Hepatocyte (in vitro differentiated cells): ENCODE data around the gene SPATS1. TPM values are rescaled to one million over a fixed set of nuclear protein-coding genes. Genes with fewer than 3 reads are reported as not detected.

Experiments
- DNase-seq: peaks from one replicate; pipeline ENCODE4 v3.0.0-alpha.2; 2016; ENCODE audit warnings: low spot score
- H2AFZ ChIP-seq: fragments of 200-600 bp; sonication (generic); 2 replicates; pipeline ENCODE4 v1.6.0; 2016; ENCODE audit warnings: antibody characterized with exemption, mild to moderate bottlenecking
- H3K27ac ChIP-seq: fragments of 200-600 bp; sonication (generic); 2 replicates; pipeline ENCODE4 v1.5.1; 2016; ENCODE audit warnings: mild to moderate bottlenecking
- H3K27me3 ChIP-seq: fragments of 200-600 bp; sonication (generic); 2 replicates; pipeline ENCODE4 v1.6.1; 2016
- H3K36me3 ChIP-seq: fragments of 200-600 bp; sonication (generic); replicated peaks from 2 replicates; pipeline ENCODE4 v1.5.1; 2016; ENCODE audit warnings: low read depth; ENCODE audit not compliant: insufficient read depth
- H3K4me1 ChIP-seq: fragments of 200-600 bp; sonication (generic); 2 replicates; pipeline ENCODE4 v1.5.1; 2016; ENCODE audit warnings: mild to moderate bottlenecking, moderate library complexity; ENCODE audit not compliant: insufficient read depth
- H3K4me2 ChIP-seq: fragments of 200-600 bp; sonication (generic); 2 replicates; pipeline ENCODE4 v1.6.0; 2016
- H3K4me3 ChIP-seq: fragments of 200-600 bp; sonication (generic); 2 replicates; pipeline ENCODE4 v1.5.1; 2016; ENCODE audit warnings: mild to moderate bottlenecking
- H3K79me2 ChIP-seq: fragments of 200-600 bp; sonication (generic); 2 replicates; pipeline ENCODE4 v1.6.0; 2017; ENCODE audit warnings: mild to moderate bottlenecking
- H3K9me2 ChIP-seq: fragments of 200-600 bp; sonication (generic); replicated peaks from 2 replicates; pipeline ENCODE4 v1.6.0; 2017; ENCODE audit warnings: mild to moderate bottlenecking; ENCODE audit not compliant: insufficient read depth
- H3K9me3 ChIP-seq: fragments of 200-600 bp; sonication (generic); 2 replicates; pipeline ENCODE4 v1.5.1; 2016; ENCODE audit warnings: low read depth, mild to moderate bottlenecking
- H4K20me1 ChIP-seq: fragments of 200-600 bp; sonication (generic); 2 replicates; pipeline ENCODE4 v1.6.0; 2016; ENCODE audit warnings: mild to moderate bottlenecking; ENCODE audit not compliant: insufficient read depth, poor library complexity, severe bottlenecking
- CTCF ChIP-seq: fragments of 200-600 bp; sonication (generic); IDR thresholded peaks from 2 replicates; pipeline ENCODE4 v1.5.1; 2016; ENCODE audit warnings: antibody characterized with exemption, mild to moderate bottlenecking; ENCODE audit not compliant: poor library complexity
- EZH2 ChIP-seq: fragments of 200-600 bp; sonication (generic); IDR thresholded peaks from 2 replicates; pipeline ENCODE4 v1.6.1; 2016; ENCODE audit warnings: antibody characterized with exemption, mild to moderate bottlenecking, borderline replicate concordance
- EZH2phosphoT487 ChIP-seq: fragments of 200-600 bp; sonication (generic); IDR thresholded peaks from one replicate; pipeline ENCODE4 v1.6.1; 2018; ENCODE audit warnings: antibody characterized with exemption, mild to moderate bottlenecking, low read depth, moderate library complexity; ENCODE audit not compliant: unreplicated experiment, severe bottlenecking
- WGBS: methylation state at CpG from one replicate; pipeline ENCODE4 v1.1.6; 2016; ENCODE audit warnings: low lambda C conversion rate; ENCODE audit errors: missing lambda C conversion rate; 5-methylcytosine and 5-hydroxymethylcytosine counted together
- polyA plus RNA-seq: library from polyadenylated mRNA; unstranded; fragments of >200 nt; fragmentation: Nextera tagmentation; extraction: Ambion mirVana; gene quantifications from 2 replicates; pipeline ENCODE4 v1.2.1, GENCODE V29; 2016
- total RNA-seq: library from RNA; depleted of rRNA; stranded (reverse); fragments of >200 nt; gene quantifications from 2 replicates; pipeline ENCODE4 v1.2.3, GENCODE V29; 2014

Gene SPATS1
- total and polyA plus RNA-seq, 2 experiments from 2014 or later = not detected

DNA sequence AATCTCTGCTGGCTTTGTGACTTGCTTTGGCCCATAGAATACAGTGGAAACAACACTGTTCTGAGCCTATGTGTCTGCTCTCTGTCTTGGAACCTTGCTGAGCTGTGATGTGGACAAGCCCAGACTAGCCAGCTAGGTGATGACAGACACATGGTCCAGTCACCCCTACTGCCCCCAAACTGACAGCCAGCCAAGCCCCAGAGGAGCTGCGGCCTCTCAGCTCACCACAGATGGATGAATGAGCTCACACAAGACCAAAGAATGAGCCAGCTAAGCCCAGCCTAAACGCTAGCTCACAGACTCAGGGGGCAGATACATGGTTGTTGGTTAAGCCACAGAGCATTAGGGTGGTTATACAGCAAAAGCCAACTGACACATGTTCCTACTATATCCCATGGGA lies 33.4 kb upstream of the SPATS1 start:
- Histone ChIP-seq H3K4me1 (peaks cover 7% of the 10 kb centered on the region), H3K79me2 (peaks cover 13% of the 10 kb centered on the region), H3K4me2 (no peak overlapping the region), H4K20me1 (no peaks in the 10 kb centered on the region), H2AFZ (no peak overlapping the region), H3K9me2 (no peaks in the 10 kb centered on the region), H3K36me3 (no peaks in the 10 kb centered on the region), H3K9me3 (no peaks in the 10 kb centered on the region), H3K4me3 (no peak overlapping the region), H3K27ac (no peak overlapping the region), H3K27me3 (no peaks in the 10 kb centered on the region)
- WGBS = 98% methylated on average over 2 of the region's 2 CpGs
- TF ChIP-seq CTCF (no peak), EZH2 (no peak), EZH2phosphoT487 (no peak)
- DNase-seq = no peak

- Histone ChIP-seq H3K27ac (no peak overlapping the region), H3K36me3 (no peaks in the 10 kb centered on the region)
- TF ChIP-seq EZH2 = no peak
Measured at GRCh38 chr6:44309631-44310030, 32.8 kb upstream of the SPATS1 start.

DNA sequence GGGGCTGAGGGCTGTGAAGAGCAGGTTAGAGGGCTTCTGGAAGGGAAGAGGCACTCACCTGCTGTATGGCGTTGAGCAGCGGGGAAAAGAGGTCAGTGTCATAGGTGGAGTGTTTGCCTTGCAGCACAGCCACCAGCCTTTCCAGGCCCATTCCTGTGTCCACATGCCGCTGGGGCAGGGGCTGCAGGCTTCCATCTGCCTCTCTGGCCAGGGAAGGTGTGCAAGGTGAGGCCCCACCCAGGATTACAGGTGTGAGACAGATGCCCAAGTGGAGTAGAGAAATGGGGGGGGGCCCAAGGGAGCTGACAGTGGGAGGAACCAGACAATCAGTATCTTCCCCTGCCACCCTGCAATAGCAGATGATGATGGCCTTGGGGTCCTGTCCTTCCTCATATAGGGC lies 32.2 kb upstream of the SPATS1 start:
- Histone ChIP-seq H4K20me1 (no peaks in the 10 kb centered on the region), H3K4me1 (peaks cover 7% of the 10 kb centered on the region), H3K27ac (no peak overlapping the region), H3K9me2 (no peaks in the 10 kb centered on the region), H3K4me2 (no peak overlapping the region), H3K36me3 (no peaks in the 10 kb centered on the region), H2AFZ (no peak overlapping the region), H3K79me2 (peaks cover 13% of the 10 kb centered on the region), H3K4me3 (no peak overlapping the region), H3K9me3 (no peaks in the 10 kb centered on the region), H3K27me3 (no peaks in the 10 kb centered on the region)
- no peak for DNase-seq
- TF ChIP-seq CTCF (no peak), EZH2 (no peak), EZH2phosphoT487 (no peak)
- 97% methylated on average over 3 of the region's 3 CpGs for WGBS

More at GRCh38 chr6:44309631-44310030, 32.8 kb upstream of the SPATS1 start:
- peaks cover 13% of the 10 kb centered on the region for H3K79me2 ChIP-seq
- no peaks in the 10 kb centered on the region for H3K9me2 ChIP-seq
- H2AFZ ChIP-seq = no peak overlapping the region
- H3K4me1 ChIP-seq = peaks cover 7% of the 10 kb centered on the region
- no peak overlapping the region for H3K4me2 ChIP-seq
- no peaks in the 10 kb centered on the region for H4K20me1 ChIP-seq
- H3K4me3 ChIP-seq = no peak overlapping the region
- no peak for DNase-seq
- H3K9me3 ChIP-seq = no peaks in the 10 kb centered on the region
- H3K27me3 ChIP-seq = no peaks in the 10 kb centered on the region

DNA sequence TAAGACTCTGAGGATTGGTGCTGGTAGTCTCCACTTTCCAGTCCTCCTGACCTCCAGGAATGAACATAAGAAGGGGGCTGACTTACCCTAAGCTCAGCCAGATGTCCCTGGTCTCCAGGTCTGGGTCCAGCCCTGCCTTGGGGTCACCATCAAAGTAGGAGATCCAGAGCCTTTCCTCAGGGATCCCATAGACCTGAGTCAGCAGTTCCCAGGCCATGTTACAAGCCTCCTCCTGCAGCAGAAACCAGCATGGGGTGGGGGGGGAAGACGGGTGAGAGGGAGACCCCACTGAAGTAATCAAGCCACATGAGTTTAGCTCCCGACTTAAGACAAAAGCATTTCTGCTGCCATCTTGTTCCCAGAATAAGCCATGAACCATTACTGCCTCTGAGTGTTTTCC lies 31.1 kb upstream of the SPATS1 start:
- no peak overlapping the region for H3K4me3 ChIP-seq
- H3K4me1 ChIP-seq = peaks cover 7% of the 10 kb centered on the region
- WGBS = 96% methylated on average over 2 of the region's 2 CpGs
- no peak overlapping the region for H3K4me2 ChIP-seq
- no peak overlapping the region for H3K27ac ChIP-seq
- H2AFZ ChIP-seq = no peak overlapping the region
- H3K9me2 ChIP-seq = no peaks in the 10 kb centered on the region
- no peaks in the 10 kb centered on the region for H3K36me3 ChIP-seq
- peaks cover 3% of the 10 kb centered on the region for H3K27me3 ChIP-seq
- no peaks in the 10 kb centered on the region for H4K20me1 ChIP-seq
- H3K79me2 ChIP-seq = peaks cover 13% of the 10 kb centered on the region
- no peak for DNase-seq
- TF ChIP-seq EZH2phosphoT487 = no peak
- no peak for TF ChIP-seq EZH2
- no peak for TF ChIP-seq CTCF
- H3K9me3 ChIP-seq = no peaks in the 10 kb centered on the region
